ENCODE measurements around the gene NRARP. TPM values are rescaled to one million over a fixed set of nuclear protein-coding genes. Genes with fewer than 3 reads are reported as not detected.

NRARP gene
- total and polyA plus RNA-seq, 4 donors: 0.48 to 1.3 (median 0.93) TPM; not detected in 1

- peaks cover 3 to 9% (median 5%) of the 10 kb centered on the region in 4 donors for H3K4me1 ChIP-seq (ENCODE audit: control insufficient read depth in 4 of 4, insufficient read depth in 4 of 4, low read length in 3 of 4)
- no peaks in the 10 kb centered on the region for H3K27me3 ChIP-seq (ENCODE audit: control insufficient read depth in 4 of 4, insufficient read depth in 4 of 4, low read length in 3 of 4)
- no peaks in the 10 kb centered on the region for H3K9me3 ChIP-seq (ENCODE audit: control insufficient read depth in 4 of 4, low read length in 3 of 4)
- DNase-seq (ENCODE audit: low spot score): peak; percentile 30
- no peak overlapping the region for H3K9ac ChIP-seq (ENCODE audit: low read depth in 1 of 2, low read length in 2 of 2)
- H3K27ac ChIP-seq (ENCODE audit: low read depth in 1 of 2, low read length in 2 of 2): no peak overlapping the region
- no peak overlapping the region for H3K4me3 ChIP-seq (ENCODE audit: low read depth in 1 of 3, low read length in 3 of 3)
- WGBS: 85% methylated on average over 6 of the region's 6 CpGs
- H3K36me3 ChIP-seq (ENCODE audit: control insufficient read depth in 4 of 4, insufficient read depth in 3 of 4, low read depth in 1 of 4, low read length in 3 of 4): no peaks in the 10 kb centered on the region
- no peak for TF ChIP-seq FOXA2 (IDR thresholded peaks at IDR 0.05)
Measured at GRCh38 chr9:137312852-137313325, 10.8 kb upstream of the NRARP start.

DNA sequence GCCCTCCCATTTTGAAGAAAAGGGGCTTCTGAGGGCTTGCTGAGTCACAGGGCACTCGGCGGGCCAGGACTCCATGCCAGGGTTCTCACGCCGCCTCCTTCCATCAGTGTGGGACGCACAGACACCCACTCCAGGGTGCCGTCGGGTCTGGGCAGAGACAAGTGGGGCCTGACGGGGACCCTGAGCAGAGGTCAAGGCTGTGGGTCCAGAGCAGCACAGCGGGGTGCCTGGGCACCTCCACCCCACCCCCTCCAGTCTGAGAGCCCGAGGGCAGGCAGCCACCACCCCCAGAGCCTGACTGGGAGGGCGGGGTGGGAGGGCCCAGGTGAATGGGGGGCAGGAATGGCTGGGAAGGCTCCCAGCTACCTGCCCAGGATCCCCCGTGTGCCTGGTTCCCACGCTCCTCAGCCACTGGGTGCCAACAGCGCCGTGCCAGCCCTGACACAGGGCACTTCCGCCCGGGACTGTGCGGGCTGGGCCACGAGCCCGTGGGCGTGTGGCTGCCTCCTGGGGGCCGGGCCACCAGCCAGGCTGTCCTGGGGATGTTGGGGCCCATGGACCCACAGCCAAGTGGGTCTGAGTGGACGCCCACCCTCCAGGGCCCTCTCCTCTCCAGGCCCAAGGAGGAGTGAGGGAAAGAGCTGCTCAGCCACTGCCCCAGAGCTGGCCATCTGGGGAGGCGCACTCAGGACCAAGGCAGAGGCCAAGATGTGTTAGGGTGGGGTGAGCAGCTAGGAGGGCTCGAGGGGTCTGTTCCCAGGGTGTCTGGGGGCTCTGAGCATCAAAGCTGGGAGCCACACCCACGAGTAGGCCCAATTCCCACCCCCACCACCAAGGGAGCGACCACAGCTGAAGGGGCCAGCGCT is 10.1 kb upstream of the NRARP start:
- H3K9ac ChIP-seq (ENCODE audit: low read depth in 1 of 2, low read length in 2 of 2): no peak overlapping the region
- WGBS: 78% methylated on average over 28 of the region's 28 CpGs
- H3K4me3 ChIP-seq (ENCODE audit: low read depth in 1 of 3, low read length in 3 of 3): no peak overlapping the region
- no peaks in the 10 kb centered on the region for H3K9me3 ChIP-seq (ENCODE audit: control insufficient read depth in 4 of 4, low read length in 3 of 4)
- H3K4me1 ChIP-seq (ENCODE audit: control insufficient read depth in 4 of 4, insufficient read depth in 4 of 4, low read length in 3 of 4): peaks cover 3 to 10% (median 6%) of the 10 kb centered on the region in 4 donors
- no peaks in the 10 kb centered on the region for H3K27me3 ChIP-seq (ENCODE audit: control insufficient read depth in 4 of 4, insufficient read depth in 4 of 4, low read length in 3 of 4)
- DNase-seq (ENCODE audit: low spot score): no peak
- H3K36me3 ChIP-seq (ENCODE audit: control insufficient read depth in 4 of 4, insufficient read depth in 3 of 4, low read depth in 1 of 4, low read length in 3 of 4): no peaks in the 10 kb centered on the region
- H3K27ac ChIP-seq (ENCODE audit: low read depth in 1 of 2, low read length in 2 of 2): no peak overlapping the region
- no peak for TF ChIP-seq ATF3 (IDR thresholded peaks at IDR 0.05)
- TF ChIP-seq FOXA1 (IDR thresholded peaks at IDR 0.05): no peak
- no peak for TF ChIP-seq GABPA (IDR thresholded peaks at IDR 0.05 in 1 of 2, conservative IDR thresholded peaks at IDR 0.05 in 1 of 2)
- TF ChIP-seq SP1 (IDR thresholded peaks at IDR 0.05): no peak
- TF ChIP-seq RAD21 (IDR thresholded peaks at IDR 0.05): no peak
- no peak for TF ChIP-seq TAF1 (conservative IDR thresholded peaks at IDR 0.05)
- no peak for TF ChIP-seq JUND (IDR thresholded peaks at IDR 0.05)

- H3K4me3 ChIP-seq (ENCODE audit: low read depth in 1 of 3, low read length in 3 of 3): no peak overlapping the region
- no peaks in the 10 kb centered on the region for H3K36me3 ChIP-seq (ENCODE audit: control insufficient read depth in 4 of 4, insufficient read depth in 3 of 4, low read depth in 1 of 4, low read length in 3 of 4)
- peak; percentile 34 for DNase-seq (ENCODE audit: low spot score)
- no peak overlapping the region for H3K27ac ChIP-seq (ENCODE audit: low read depth in 1 of 2, low read length in 2 of 2)
- H3K9ac ChIP-seq (ENCODE audit: low read depth in 1 of 2, low read length in 2 of 2): no peak overlapping the region
- no peaks in the 10 kb centered on the region for H3K9me3 ChIP-seq (ENCODE audit: control insufficient read depth in 4 of 4, low read length in 3 of 4)
- WGBS: 74% methylated on average over 27 of the region's 27 CpGs
- no peaks in the 10 kb centered on the region for H3K27me3 ChIP-seq (ENCODE audit: control insufficient read depth in 4 of 4, insufficient read depth in 4 of 4, low read length in 3 of 4)
- no peak for TF ChIP-seq RAD21 (IDR thresholded peaks at IDR 0.05)
- no peak for TF ChIP-seq FOXA1 (IDR thresholded peaks at IDR 0.05)
- TF ChIP-seq RXRA (IDR thresholded peaks at IDR 0.05): no peak
- TF ChIP-seq, protein P1, sequence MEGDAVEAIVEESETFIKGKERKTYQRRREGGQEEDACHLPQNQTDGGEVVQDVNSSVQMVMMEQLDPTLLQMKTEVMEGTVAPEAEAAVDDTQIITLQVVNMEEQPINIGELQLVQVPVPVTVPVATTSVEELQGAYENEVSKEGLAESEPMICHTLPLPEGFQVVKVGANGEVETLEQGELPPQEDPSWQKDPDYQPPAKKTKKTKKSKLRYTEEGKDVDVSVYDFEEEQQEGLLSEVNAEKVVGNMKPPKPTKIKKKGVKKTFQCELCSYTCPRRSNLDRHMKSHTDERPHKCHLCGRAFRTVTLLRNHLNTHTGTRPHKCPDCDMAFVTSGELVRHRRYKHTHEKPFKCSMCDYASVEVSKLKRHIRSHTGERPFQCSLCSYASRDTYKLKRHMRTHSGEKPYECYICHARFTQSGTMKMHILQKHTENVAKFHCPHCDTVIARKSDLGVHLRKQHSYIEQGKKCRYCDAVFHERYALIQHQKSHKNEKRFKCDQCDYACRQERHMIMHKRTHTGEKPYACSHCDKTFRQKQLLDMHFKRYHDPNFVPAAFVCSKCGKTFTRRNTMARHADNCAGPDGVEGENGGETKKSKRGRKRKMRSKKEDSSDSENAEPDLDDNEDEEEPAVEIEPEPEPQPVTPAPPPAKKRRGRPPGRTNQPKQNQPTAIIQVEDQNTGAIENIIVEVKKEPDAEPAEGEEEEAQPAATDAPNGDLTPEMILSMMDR (IDR thresholded peaks at IDR 0.05; ENCODE audit: low read depth, low read length, missing input control): no peak
- no peak for TF ChIP-seq ATF3 (IDR thresholded peaks at IDR 0.05)
- no peak for TF ChIP-seq REST (IDR thresholded peaks at IDR 0.05)
- TF ChIP-seq MAX (IDR thresholded peaks at IDR 0.05): no peak
- TF ChIP-seq HNF4A (conservative IDR thresholded peaks at IDR 0.05): no peak
- TF ChIP-seq HNF4G (IDR thresholded peaks at IDR 0.05): no peak
- no peak for TF ChIP-seq TAF1 (conservative IDR thresholded peaks at IDR 0.05)
- no peak for TF ChIP-seq FOXA2 (IDR thresholded peaks at IDR 0.05)
- TF ChIP-seq SP1 (IDR thresholded peaks at IDR 0.05): no peak
- TF ChIP-seq GABPA (IDR thresholded peaks at IDR 0.05 in 1 of 2, conservative IDR thresholded peaks at IDR 0.05 in 1 of 2): no peak
- TF ChIP-seq ZBTB33 (IDR thresholded peaks at IDR 0.05): no peak
- peaks cover 2 to 11% (median 5%) of the 10 kb centered on the region in 4 donors for H3K4me1 ChIP-seq (ENCODE audit: control insufficient read depth in 4 of 4, insufficient read depth in 4 of 4, low read length in 3 of 4)
Measured at GRCh38 chr9:137311171-137311985, 9.3 kb upstream of the NRARP start.

All from liver (tissue), 9 donors.